ENCODE results near the gene DACH1.

DNA sequence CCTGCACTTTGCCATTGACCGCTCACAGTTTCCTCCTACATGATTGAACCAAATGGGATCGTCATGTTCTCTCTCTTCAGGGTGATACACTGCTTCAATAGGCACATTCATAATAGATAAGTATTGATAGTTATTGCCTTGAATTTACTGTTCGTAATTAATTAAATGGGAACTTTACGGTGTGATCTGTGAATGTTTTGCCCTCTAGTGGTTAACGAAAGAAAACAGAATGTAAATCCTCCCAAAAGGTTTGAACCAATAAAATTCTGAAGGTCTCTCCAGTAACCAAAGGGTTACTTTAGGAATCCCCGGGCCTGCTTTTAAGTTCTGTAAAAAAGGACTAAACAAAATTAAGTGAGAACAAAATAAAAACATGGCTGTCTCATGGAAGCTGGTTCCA, 389.3 kb downstream of the DACH1 start:
- TF ChIP-seq TCF7L2 (IDR thresholded peaks at IDR 0.05; ENCODE audit: borderline replicate concordance, extremely low read depth, insufficient read depth, insufficient read length) (no peak), EZH2phosphoT487 (IDR thresholded peaks at IDR 0.05; ENCODE audit: borderline replicate concordance) (no peak), CTCF (IDR thresholded peaks at IDR 0.05 in 2 of 3, conservative IDR thresholded peaks at IDR 0.05 in 1 of 3; ENCODE audit: borderline replicate concordance in 1 of 3, insufficient read depth in 1 of 3, low read depth in 2 of 3, low read length in 2 of 3) (peak; percentile 6 to 57 (median 42); a peak in 4 of 6 replicates), POLR2AphosphoS5 (IDR thresholded peaks at IDR 0.05; ENCODE audit: low read depth, low read length) (no peak), POLR2A (IDR thresholded peaks at IDR 0.05; ENCODE audit: borderline replicate concordance, extremely low read depth, insufficient read depth, insufficient read length) (no peak)

Measured in HCT116 (cell line).